OCI-LY1 (cell line): Measurements from ENCODE around the gene TGM5.

Experiments
- H2AFZ ChIP-seq: fragments of 200-600 bp; sonication (generic), shearing (Covaris generic); 2 replicates; pipeline ENCODE4 v1.6.0; 2014; ENCODE audit warnings: antibody characterized with exemption, mild to moderate bottlenecking, low read length
- H3F3A ChIP-seq: fragments of 200-600 bp; sonication (generic), shearing (Covaris generic); 2 replicates; pipeline ENCODE4 v1.6.0; 2014; ENCODE audit warnings: mild to moderate bottlenecking, antibody characterized with exemption, low read length, moderate library complexity; ENCODE audit not compliant: insufficient read depth
- H3K27ac ChIP-seq: fragments of 200-600 bp; sonication (generic); 2 replicates; pipeline ENCODE4 v1.5.1; 2014; ENCODE audit warnings: low read length, mixed run types, mild to moderate bottlenecking, low read depth; ENCODE audit not compliant: poor library complexity, severe bottlenecking
- H3K27me3 ChIP-seq: fragments of 200-600 bp; sonication (generic); 2 replicates; pipeline ENCODE4 v1.6.0; 2014; ENCODE audit warnings: antibody characterized with exemption, mild to moderate bottlenecking, low read length, moderate library complexity; ENCODE audit not compliant: insufficient read depth
- H3K36me3 ChIP-seq: fragments of 200-600 bp; sonication (generic); 2 replicates; pipeline ENCODE4 v1.6.1; 2014; ENCODE audit warnings: mild to moderate bottlenecking, antibody characterized with exemption, low read length, moderate library complexity, mixed read lengths; ENCODE audit not compliant: insufficient read depth
- H3K4me1 ChIP-seq: fragments of 200-600 bp; sonication (generic); 2 replicates; pipeline ENCODE4 v1.5.1; 2014; ENCODE audit warnings: mild to moderate bottlenecking, low read length, moderate library complexity; ENCODE audit not compliant: insufficient read depth, severe bottlenecking
- H3K4me2 ChIP-seq: fragments of 200-600 bp; sonication (generic), shearing (Covaris generic); 2 replicates; pipeline ENCODE4 v1.6.1; 2014; ENCODE audit warnings: low read length
- H3K4me3 ChIP-seq: fragments of 200-600 bp; sonication (generic); 2 replicates; pipeline ENCODE4 v1.5.1; 2014; ENCODE audit warnings: low read length, low read depth, mild to moderate bottlenecking, mixed read lengths; ENCODE audit not compliant: poor library complexity, severe bottlenecking
- H3K79me2 ChIP-seq: fragments of 200-600 bp; shearing (Covaris generic); 2 replicates; pipeline ENCODE4 v1.6.1; 2016; ENCODE audit warnings: mixed run types, low read length, mixed read lengths; ENCODE audit not compliant: insufficient read depth
- H3K9ac ChIP-seq: fragments of 200-600 bp; sonication (generic), shearing (Covaris generic); 2 replicates; pipeline ENCODE4 v1.6.1; 2014; ENCODE audit warnings: mild to moderate bottlenecking, low read length, mixed read lengths
- H3K9me2 ChIP-seq: fragments of 200-600 bp; sonication (generic), shearing (Covaris generic); 2 replicates; pipeline ENCODE4 v1.6.1; 2014; ENCODE audit warnings: low read depth, mild to moderate bottlenecking, low read length, mixed read lengths
- H3K9me3 ChIP-seq: fragments of 200-600 bp; shearing (Covaris generic); 2 replicates; pipeline ENCODE4 v1.6.1; 2014; ENCODE audit warnings: low read length, mixed read lengths
- H4K20me1 ChIP-seq: fragments of 200-600 bp; sonication (generic), shearing (Covaris generic); 2 replicates; pipeline ENCODE4 v1.6.0; 2016; ENCODE audit warnings: mild to moderate bottlenecking, low read length; ENCODE audit not compliant: insufficient read depth
- CTCF ChIP-seq: fragments of 200-600 bp; sonication (generic), shearing (Covaris generic); IDR thresholded peaks from 2 replicates; pipeline ENCODE4 v1.5.1; 2017; ENCODE audit warnings: mild to moderate bottlenecking, antibody characterized with exemption, low read length, moderate library complexity, mixed read lengths
- EZH2 ChIP-seq: fragments of 200-600 bp; sonication (generic), shearing (Covaris generic); IDR thresholded peaks from 2 replicates; pipeline ENCODE4 v1.8.0; 2017; ENCODE audit warnings: borderline replicate concordance, mixed run types, mild to moderate bottlenecking, antibody characterized with exemption, low read length, moderate library complexity, mixed read lengths

Gene TGM5

GRCh38 chr15:43256341-43256740, 10.4 kb downstream of the TGM5 start:
- H3K79me2 ChIP-seq: no peaks in the 10 kb centered on the region
- TF ChIP-seq EZH2 (no peak), CTCF (no peak)
- H3K9me3 ChIP-seq: no peaks in the 10 kb centered on the region
- no peaks in the 10 kb centered on the region for H3K36me3 ChIP-seq
- no peaks in the 10 kb centered on the region for H4K20me1 ChIP-seq
- H3K4me3 ChIP-seq: no peak overlapping the region
- no peaks in the 10 kb centered on the region for H3K4me1 ChIP-seq
- H3K4me2 ChIP-seq: no peak overlapping the region
- no peak overlapping the region for H3K27ac ChIP-seq
- no peaks in the 10 kb centered on the region; the same call in 1 of the 2 replicates for H3K27me3 ChIP-seq
- H2AFZ ChIP-seq: no peak overlapping the region
- no peaks in the 10 kb centered on the region for H3F3A ChIP-seq
- no peak overlapping the region for H3K9ac ChIP-seq
- no peaks in the 10 kb centered on the region for H3K9me2 ChIP-seq

GRCh38 chr15:43255376-43255775, 11.4 kb downstream of the TGM5 start:
- Histone ChIP-seq H3K9ac (no peak overlapping the region), H3K27ac (no peak overlapping the region), H3F3A (no peaks in the 10 kb centered on the region), H3K79me2 (no peaks in the 10 kb centered on the region), H3K36me3 (no peaks in the 10 kb centered on the region), H3K9me3 (no peaks in the 10 kb centered on the region), H4K20me1 (no peaks in the 10 kb centered on the region), H3K4me3 (no peak overlapping the region), H2AFZ (no peak overlapping the region), H3K27me3 (no peaks in the 10 kb centered on the region; the same call in 1 of the 2 replicates), H3K9me2 (no peaks in the 10 kb centered on the region), H3K4me1 (no peaks in the 10 kb centered on the region), H3K4me2 (no peak overlapping the region)
- TF ChIP-seq EZH2: no peak
- TF ChIP-seq CTCF: no peak

GRCh38 chr15:43253431-43254403, 13.0 kb downstream of the TGM5 start:
- no peaks in the 10 kb centered on the region for H3K27me3 ChIP-seq
- H3K9me2 ChIP-seq: no peaks in the 10 kb centered on the region
- no peak overlapping the region for H3K9ac ChIP-seq
- H3K4me3 ChIP-seq: no peak overlapping the region
- H3K79me2 ChIP-seq: no peaks in the 10 kb centered on the region
- H3K36me3 ChIP-seq: no peaks in the 10 kb centered on the region
- H3K4me2 ChIP-seq: no peak overlapping the region
- TF ChIP-seq CTCF (no peak), EZH2 (no peak)
- no peaks in the 10 kb centered on the region for H4K20me1 ChIP-seq
- H3K4me1 ChIP-seq: no peaks in the 10 kb centered on the region
- no peaks in the 10 kb centered on the region for H3K9me3 ChIP-seq
- H2AFZ ChIP-seq: no peak overlapping the region
- H3F3A ChIP-seq: no peaks in the 10 kb centered on the region
- H3K27ac ChIP-seq: no peak overlapping the region
